KMS-11 (cell line): ENCODE results near the gene BABAM2.
"Not testable (repeated sequence)": the region's sequence is repeated elsewhere in the genome, so short reads cannot be mapped to it uniquely, and the experiment has no call there.

ENCODE experiments used
- H2AFZ ChIP-seq: fragments of 200-600 bp; sonication (generic); 2 replicates; pipeline ENCODE4 v1.6.1; 2016; ENCODE audit warnings: antibody characterized with exemption, mixed run types, low read depth
- H3K27ac ChIP-seq: fragments of 200-600 bp; sonication (generic); 2 replicates; pipeline ENCODE4 v1.6.1; 2016; ENCODE audit warnings: mild to moderate bottlenecking, mixed run types
- H3K27me3 ChIP-seq: fragments of 200-600 bp; sonication (generic); 2 replicates; pipeline ENCODE4 v1.6.1; 2017; ENCODE audit warnings: mild to moderate bottlenecking, low read depth, mixed run types, moderate library complexity; ENCODE audit not compliant: insufficient read depth
- H3K36me3 ChIP-seq: fragments of 200-600 bp; sonication (generic); 2 replicates; pipeline ENCODE4 v1.6.1; 2017; ENCODE audit warnings: mild to moderate bottlenecking, mixed run types; ENCODE audit not compliant: insufficient read depth
- H3K4me1 ChIP-seq: fragments of 200-600 bp; sonication (generic); 2 replicates; pipeline ENCODE4 v1.6.1; 2016; ENCODE audit warnings: mild to moderate bottlenecking, low read depth, mixed run types; ENCODE audit not compliant: poor library complexity, severe bottlenecking
- H3K4me2 ChIP-seq: fragments of 200-600 bp; sonication (generic); 2 replicates; pipeline ENCODE4 v1.7.0; 2016; ENCODE audit warnings: mild to moderate bottlenecking, mixed run types
- H3K4me3 ChIP-seq: fragments of 200-600 bp; sonication (generic); IDR thresholded peaks from 2 replicates; pipeline ENCODE4 v1.6.1; 2017; ENCODE audit warnings: low read depth, low read length, mixed read lengths; ENCODE audit not compliant: insufficient read depth
- H3K79me2 ChIP-seq: fragments of 200-600 bp; sonication (generic); 2 replicates; pipeline ENCODE4 v1.6.1; 2016; ENCODE audit warnings: low read depth, mixed run types; ENCODE audit not compliant: insufficient read depth
- H3K9ac ChIP-seq: fragments of 200-600 bp; sonication (generic); 2 replicates; pipeline ENCODE4 v1.6.1; 2016; ENCODE audit warnings: mild to moderate bottlenecking, mixed run types
- H4K20me1 ChIP-seq: fragments of 200-600 bp; sonication (generic); 2 replicates; pipeline ENCODE4 v1.6.1; 2016; ENCODE audit warnings: mild to moderate bottlenecking, mixed run types; ENCODE audit not compliant: insufficient read depth
- CTCF ChIP-seq: fragments of 200-600 bp; sonication (generic); conservative IDR thresholded peaks from 2 replicates; pipeline ENCODE4 v1.6.1; 2017; ENCODE audit warnings: low read depth, mild to moderate bottlenecking, antibody characterized with exemption, low read length, moderate library complexity, mixed read lengths

Gene BABAM2

DNA sequence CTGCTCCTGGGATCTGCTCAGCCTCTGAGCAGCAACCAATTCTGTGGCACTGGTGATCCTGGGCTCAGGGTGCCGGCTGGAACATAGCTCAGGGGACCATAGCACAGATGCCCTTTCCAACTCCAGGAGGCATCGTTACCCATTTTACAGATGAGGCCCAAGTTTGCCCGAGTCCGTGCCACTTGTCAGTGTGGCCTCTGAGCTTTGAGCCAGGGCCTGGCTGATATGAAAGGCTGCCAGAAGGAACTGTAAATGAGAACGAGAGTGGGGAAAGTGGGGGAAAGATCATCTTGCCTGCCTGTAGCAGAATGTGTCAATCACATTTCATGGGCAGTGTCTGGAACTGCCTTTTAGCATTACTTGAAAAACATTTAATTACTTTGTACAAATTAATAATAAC, 478.8 kb downstream of the BABAM2 start:
- H3K36me3 ChIP-seq: no peaks in the 10 kb centered on the region
- no peak overlapping the region for H2AFZ ChIP-seq
- no peaks in the 10 kb centered on the region for H3K27me3 ChIP-seq
- TF ChIP-seq CTCF: no peak
- H3K4me3 ChIP-seq: no peak overlapping the region
- no peaks in the 10 kb centered on the region for H3K4me1 ChIP-seq
- H3K79me2 ChIP-seq: no peaks in the 10 kb centered on the region
- H4K20me1 ChIP-seq: no peaks in the 10 kb centered on the region
- no peak overlapping the region for H3K27ac ChIP-seq
- no peak overlapping the region for H3K4me2 ChIP-seq
- H3K9ac ChIP-seq: no peak overlapping the region

DNA sequence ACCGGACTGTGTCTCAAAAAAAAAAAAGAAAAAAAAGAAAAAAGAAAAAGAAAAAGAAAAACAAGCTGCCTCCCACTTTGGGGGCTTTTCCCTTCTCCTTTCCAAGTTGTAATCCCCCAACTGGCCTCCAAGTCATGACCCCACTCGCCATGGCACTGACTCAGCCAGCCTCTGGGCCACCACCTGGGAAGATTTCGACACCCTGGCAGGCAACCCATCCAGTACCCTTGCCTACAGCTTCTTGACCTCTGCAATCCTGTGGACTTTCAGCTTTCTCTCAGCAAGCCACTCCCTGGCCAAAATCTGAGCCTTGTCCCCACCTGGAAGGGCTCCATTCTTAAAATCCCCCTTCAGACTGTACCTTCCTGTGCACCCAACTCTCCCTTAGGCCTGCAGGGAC, 479.8 kb downstream of the BABAM2 start:
- H3K27ac ChIP-seq: no peak overlapping the region
- H4K20me1 ChIP-seq: no peaks in the 10 kb centered on the region
- no peak for TF ChIP-seq CTCF
- no peaks in the 10 kb centered on the region for H3K27me3 ChIP-seq
- no peak overlapping the region for H3K9ac ChIP-seq
- no peaks in the 10 kb centered on the region for H3K4me1 ChIP-seq
- no peak overlapping the region for H2AFZ ChIP-seq
- no peaks in the 10 kb centered on the region for H3K79me2 ChIP-seq
- H3K4me2 ChIP-seq: no peak overlapping the region
- H3K36me3 ChIP-seq: no peaks in the 10 kb centered on the region
- no peak overlapping the region for H3K4me3 ChIP-seq

GRCh38 chr2:28371728-28372127, 481.2 kb downstream of the BABAM2 start:
- not testable (repeated sequence) for H3K4me1 ChIP-seq, H3K27me3 ChIP-seq, H3K4me2 ChIP-seq, H3K27ac ChIP-seq, H3K79me2 ChIP-seq, H4K20me1 ChIP-seq, H2AFZ ChIP-seq, H3K36me3 ChIP-seq, H3K9ac ChIP-seq, H3K4me3 ChIP-seq

GRCh38 chr2:28373854-28374253, 483.3 kb downstream of the BABAM2 start:
- Histone ChIP-seq H3K4me3 (no peak overlapping the region), H4K20me1 (no peaks in the 10 kb centered on the region), H3K4me2 (no peak overlapping the region), H3K27ac (no peak overlapping the region), H3K79me2 (no peaks in the 10 kb centered on the region), H3K27me3 (no peaks in the 10 kb centered on the region), H2AFZ (no peak overlapping the region), H3K36me3 (no peaks in the 10 kb centered on the region), H3K9ac (no peak overlapping the region), H3K4me1 (no peaks in the 10 kb centered on the region)
- TF ChIP-seq CTCF: no peak

- H3K4me2 ChIP-seq: no peak overlapping the region
- no peak overlapping the region for H3K9ac ChIP-seq
- H4K20me1 ChIP-seq: no peaks in the 10 kb centered on the region
- no peaks in the 10 kb centered on the region for H3K27me3 ChIP-seq
- H3K27ac ChIP-seq: no peak overlapping the region
- no peak overlapping the region for H2AFZ ChIP-seq
- TF ChIP-seq CTCF: no peak
- H3K4me3 ChIP-seq: no peak overlapping the region
- H3K79me2 ChIP-seq: no peaks in the 10 kb centered on the region
- H3K4me1 ChIP-seq: no peaks in the 10 kb centered on the region
- no peaks in the 10 kb centered on the region for H3K36me3 ChIP-seq
These were observed 483.8 kb downstream of the BABAM2 start for GRCh38 chr2:28374331-28374730.
